Measurements from ENCODE around the gene CLDN14. TPM values are rescaled to one million over a fixed set of nuclear protein-coding genes. Genes with fewer than 3 reads are reported as not detected.

The CLDN14 gene
- total RNA-seq, 4 donors from 2014 or later: not detected

DNA sequence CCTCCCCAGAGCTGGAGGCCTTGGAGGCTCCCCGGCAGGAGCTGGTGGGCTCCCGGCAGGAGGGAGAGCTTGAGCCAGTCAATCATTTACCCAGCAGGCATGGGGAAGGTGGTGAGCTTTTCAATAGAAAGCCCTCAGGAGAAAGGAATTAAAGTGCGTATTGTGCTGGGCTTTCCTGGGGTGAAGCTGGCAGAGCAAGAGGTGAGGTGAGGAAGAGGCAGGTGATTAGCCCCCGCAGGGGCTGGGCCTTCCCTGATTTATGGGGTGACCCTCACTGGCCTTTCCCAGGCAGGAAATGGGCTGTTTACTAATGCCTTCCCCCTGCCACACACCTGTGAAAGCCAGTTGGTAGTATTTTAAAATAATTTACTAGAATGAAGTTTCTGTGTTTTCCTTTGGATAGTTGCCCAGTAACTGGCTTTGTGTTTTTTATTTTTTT is 25.8 kb downstream of the CLDN14 start:
- H3K27me3 ChIP-seq: no peaks in the 10 kb centered on the region
- DNase-seq: no peak
- H3K4me3 ChIP-seq (replicated peaks in 1 of 3): no peak overlapping the region
- intact Hi-C loops (cut with DNase I): no loop called here
- H3K27ac ChIP-seq: no peak overlapping the region
- H3K4me1 ChIP-seq: no peaks in the 10 kb centered on the region
- H3K36me3 ChIP-seq: no peaks in the 10 kb centered on the region
- WGBS, 2 donors: 40 to 43% methylated on average over 4 of the region's 4 CpGs
- no peaks in the 10 kb centered on the region for H3K9me3 ChIP-seq
- TF ChIP-seq, protein P1, sequence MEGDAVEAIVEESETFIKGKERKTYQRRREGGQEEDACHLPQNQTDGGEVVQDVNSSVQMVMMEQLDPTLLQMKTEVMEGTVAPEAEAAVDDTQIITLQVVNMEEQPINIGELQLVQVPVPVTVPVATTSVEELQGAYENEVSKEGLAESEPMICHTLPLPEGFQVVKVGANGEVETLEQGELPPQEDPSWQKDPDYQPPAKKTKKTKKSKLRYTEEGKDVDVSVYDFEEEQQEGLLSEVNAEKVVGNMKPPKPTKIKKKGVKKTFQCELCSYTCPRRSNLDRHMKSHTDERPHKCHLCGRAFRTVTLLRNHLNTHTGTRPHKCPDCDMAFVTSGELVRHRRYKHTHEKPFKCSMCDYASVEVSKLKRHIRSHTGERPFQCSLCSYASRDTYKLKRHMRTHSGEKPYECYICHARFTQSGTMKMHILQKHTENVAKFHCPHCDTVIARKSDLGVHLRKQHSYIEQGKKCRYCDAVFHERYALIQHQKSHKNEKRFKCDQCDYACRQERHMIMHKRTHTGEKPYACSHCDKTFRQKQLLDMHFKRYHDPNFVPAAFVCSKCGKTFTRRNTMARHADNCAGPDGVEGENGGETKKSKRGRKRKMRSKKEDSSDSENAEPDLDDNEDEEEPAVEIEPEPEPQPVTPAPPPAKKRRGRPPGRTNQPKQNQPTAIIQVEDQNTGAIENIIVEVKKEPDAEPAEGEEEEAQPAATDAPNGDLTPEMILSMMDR (IDR thresholded peaks at IDR 0.05): no peak
- TF ChIP-seq POLR2A (IDR thresholded peaks at IDR 0.05): no peak

DNA sequence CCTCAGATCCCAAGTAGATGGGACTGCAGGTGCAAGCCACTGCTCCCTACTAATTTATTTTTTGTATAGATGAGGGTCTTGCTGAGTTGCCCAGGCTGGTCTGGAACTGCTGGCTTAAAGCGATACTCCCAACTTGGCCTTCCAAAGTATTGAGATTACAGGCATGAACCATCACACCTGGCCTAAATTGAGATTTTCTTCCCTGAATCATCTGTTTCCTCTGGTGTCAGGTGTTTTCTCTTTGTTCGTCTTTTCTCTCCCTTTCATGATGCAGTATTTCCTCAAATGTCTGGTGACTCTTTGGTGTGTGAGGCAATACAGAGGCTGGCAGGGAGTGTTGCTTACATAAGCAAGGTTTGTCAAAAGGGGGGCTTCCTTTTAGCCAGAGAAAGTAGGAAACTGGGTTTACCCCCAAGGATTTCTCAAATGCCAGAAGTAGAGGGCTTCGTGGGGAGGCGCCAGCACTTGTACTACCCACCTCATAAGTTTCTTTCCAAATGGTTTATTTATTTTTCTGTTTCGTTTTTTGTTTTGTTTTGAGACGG is 27.6 kb downstream of the CLDN14 start:
- Histone ChIP-seq H3K4me1 (no peaks in the 10 kb centered on the region), H3K27me3 (no peaks in the 10 kb centered on the region), H3K36me3 (no peaks in the 10 kb centered on the region), H3K9me3 (no peaks in the 10 kb centered on the region), H3K4me3 (replicated peaks in 1 of 3) (no peak overlapping the region), H3K27ac (no peak overlapping the region)
- 82 to 85% methylated on average over 6 of the region's 6 CpGs for WGBS, 2 donors
- DNase-seq: no peak
- intact Hi-C loops (cut with DNase I): no loop called here
- TF ChIP-seq, protein P1 (IDR thresholded peaks at IDR 0.05): no peak
- TF ChIP-seq POLR2A (IDR thresholded peaks at IDR 0.05): no peak

DNA sequence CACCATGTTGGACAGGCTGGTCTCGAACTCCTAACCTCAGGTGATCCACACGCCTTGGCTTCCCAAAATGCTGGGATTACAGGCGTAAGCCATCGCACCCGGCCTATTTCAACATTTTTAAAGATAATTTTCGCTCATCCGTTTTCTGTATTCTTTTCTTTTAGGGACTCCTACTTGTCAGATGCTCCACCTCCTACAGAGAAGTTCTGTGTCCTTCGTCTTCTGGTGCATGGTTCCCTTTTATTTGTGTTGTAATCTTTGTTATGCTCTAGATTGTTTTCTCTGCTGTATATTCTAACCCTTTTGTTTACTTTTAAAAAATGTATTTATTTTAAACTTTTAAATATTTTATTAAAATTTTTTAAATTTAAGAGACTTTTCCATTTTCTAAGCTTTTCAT is 28.4 kb downstream of the CLDN14 start:
- intact Hi-C loops (cut with DNase I): no loop called here
- no peak for DNase-seq
- Histone ChIP-seq H3K4me1 (no peaks in the 10 kb centered on the region), H3K27ac (no peak overlapping the region), H3K4me3 (replicated peaks in 1 of 3) (no peak overlapping the region), H3K36me3 (no peaks in the 10 kb centered on the region), H3K9me3 (no peaks in the 10 kb centered on the region), H3K27me3 (no peaks in the 10 kb centered on the region)
- WGBS, 2 donors: 96 to 99% methylated on average over 8 of the region's 8 CpGs
- TF ChIP-seq, protein P1 (IDR thresholded peaks at IDR 0.05): no peak
- TF ChIP-seq POLR2A (IDR thresholded peaks at IDR 0.05): no peak

DNA sequence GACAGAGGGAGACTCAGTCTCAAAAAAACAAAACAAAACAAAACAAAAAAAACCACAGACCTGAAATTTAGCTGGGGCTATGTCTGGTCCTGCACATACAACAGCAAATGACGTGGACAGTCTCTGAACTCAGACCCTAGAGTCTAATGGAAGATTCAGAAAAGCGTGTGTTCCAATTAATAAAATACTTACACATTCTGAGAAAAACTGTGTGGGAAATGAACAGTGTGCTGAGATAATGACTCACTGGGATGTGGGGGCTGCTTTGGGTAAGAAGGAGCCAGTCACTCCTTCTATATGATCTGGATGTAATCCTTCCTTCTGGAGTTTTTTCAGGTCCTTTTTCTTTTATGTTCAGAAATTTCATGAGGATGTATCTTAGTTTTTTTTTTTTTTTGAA is 29.4 kb downstream of the CLDN14 start:
- no peak for DNase-seq
- TF ChIP-seq, protein P1 (IDR thresholded peaks at IDR 0.05): no peak
- TF ChIP-seq POLR2A (IDR thresholded peaks at IDR 0.05): no peak
- no peaks in the 10 kb centered on the region for H3K27me3 ChIP-seq
- 81 to 85% methylated on average over 2 of the region's 2 CpGs for WGBS, 2 donors
- intact Hi-C loops (cut with DNase I): no loop called here
- H3K27ac ChIP-seq: no peak overlapping the region
- H3K36me3 ChIP-seq: no peaks in the 10 kb centered on the region
- no peaks in the 10 kb centered on the region for H3K9me3 ChIP-seq
- H3K4me3 ChIP-seq (replicated peaks in 1 of 3): no peak overlapping the region
- H3K4me1 ChIP-seq: no peaks in the 10 kb centered on the region

DNA sequence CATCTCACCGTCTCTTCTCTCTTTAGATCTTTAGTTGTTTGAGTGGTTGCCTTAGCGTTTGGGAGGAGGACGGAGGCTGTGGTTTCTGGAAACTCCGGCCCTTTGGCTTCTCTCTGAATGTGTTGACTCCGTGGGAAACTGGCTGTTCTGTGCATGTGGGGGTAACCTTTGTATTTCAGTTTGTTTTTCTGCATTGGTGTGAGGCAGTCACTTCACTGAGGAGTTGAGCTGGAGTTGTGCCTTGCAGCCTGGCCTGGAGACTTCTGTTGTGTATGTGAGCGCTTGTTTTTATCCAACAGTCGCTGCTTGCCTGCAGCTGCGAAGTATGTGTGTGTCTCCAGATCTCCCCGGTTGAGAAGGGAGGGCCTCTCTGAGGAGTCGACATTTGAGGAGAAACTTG is 33.6 kb downstream of the CLDN14 start:
- no peak for DNase-seq
- TF ChIP-seq POLR2A (IDR thresholded peaks at IDR 0.05): no peak
- TF ChIP-seq, protein P1 (IDR thresholded peaks at IDR 0.05): no peak
- intact Hi-C loops (cut with DNase I): no loop called here
- H3K4me1 ChIP-seq: no peaks in the 10 kb centered on the region
- H3K4me3 ChIP-seq (replicated peaks in 1 of 3): no peak overlapping the region
- no peaks in the 10 kb centered on the region for H3K9me3 ChIP-seq
- no peaks in the 10 kb centered on the region for H3K36me3 ChIP-seq
- WGBS, 2 donors: 62 to 65% methylated on average over 10 of the region's 10 CpGs
- H3K27me3 ChIP-seq: no peaks in the 10 kb centered on the region
- no peak overlapping the region for H3K27ac ChIP-seq

Measured in thyroid gland (tissue), 4 donors.